HEK293T (cell line): ENCODE results near the gene ADM5.

Source experiments
- CTCF ChIA-PET: fragments of 350-600 bp; formaldehyde crosslinking; extraction: SDS; loops from one replicate; lab custom pipeline; 2021; ENCODE audit warnings: antibody characterized with exemption, inconsistent platforms; lab: Yijun Ruan, JAX
- POLR2A ChIA-PET: fragments of 350-600 bp; formaldehyde crosslinking; extraction: SDS; loops from one replicate; lab custom pipeline; 2020; ENCODE audit warnings: antibody characterized with exemption, inconsistent platforms; lab: Yijun Ruan, JAX
- DNase-seq: peaks from one replicate; pipeline ENCODE4 v3.0.0; 2012; ENCODE audit warnings: mixed read lengths; ENCODE audit errors: extremely low spot score
- ARNT ChIP-seq: fragments of 450-650 bp; IDR thresholded peaks from 2 replicates; pipeline ENCODE4 v1.6.1; 2017; ENCODE audit warnings: mild to moderate bottlenecking
- BHLHE40 ChIP-seq: fragments of 450-650 bp; IDR thresholded peaks from 2 replicates; pipeline ENCODE4 v1.6.1; 2016; ENCODE audit warnings: mild to moderate bottlenecking, moderate library complexity, borderline replicate concordance
- CTBP1 ChIP-seq: fragments of 450-650 bp; IDR thresholded peaks from 2 replicates; pipeline ENCODE4 v1.6.1; 2016; ENCODE audit warnings: borderline replicate concordance
- ELF4 ChIP-seq: fragments of 450-650 bp; IDR thresholded peaks from 2 replicates; pipeline ENCODE4 v1.6.1; 2017; ENCODE audit warnings: antibody characterized with exemption
- FOXA1 ChIP-seq: fragments of 450-650 bp; IDR thresholded peaks from 2 replicates; pipeline ENCODE4 v1.6.1; 2016; ENCODE audit warnings: mild to moderate bottlenecking
- FOXK2 ChIP-seq: fragments of 450-650 bp; IDR thresholded peaks from 2 replicates; pipeline ENCODE4 v1.6.1; 2016; ENCODE audit warnings: mild to moderate bottlenecking
- FOXM1 ChIP-seq: fragments of 450-650 bp; IDR thresholded peaks from 2 replicates; pipeline ENCODE4 v1.6.1; 2017; ENCODE audit warnings: mild to moderate bottlenecking, borderline replicate concordance
- HDGF ChIP-seq: fragments of 450-650 bp; IDR thresholded peaks from 2 replicates; pipeline ENCODE4 v1.6.1; 2017; ENCODE audit warnings: antibody characterized with exemption, borderline replicate concordance
- L3MBTL2 ChIP-seq: fragments of 450-650 bp; conservative IDR thresholded peaks from 2 replicates; pipeline ENCODE4 v1.6.1; 2016; ENCODE audit warnings: mild to moderate bottlenecking
- LEF1 ChIP-seq: fragments of 450-650 bp; IDR thresholded peaks from 2 replicates; pipeline ENCODE4 v1.6.1; 2017; ENCODE audit warnings: mild to moderate bottlenecking, borderline replicate concordance
- NFRKB ChIP-seq: fragments of 450-650 bp; IDR thresholded peaks from 2 replicates; pipeline ENCODE4 v1.6.1; 2016; ENCODE audit warnings: mild to moderate bottlenecking, moderate library complexity
- PKNOX1 ChIP-seq: fragments of 450-650 bp; IDR thresholded peaks from 2 replicates; pipeline ENCODE4 v1.6.1; 2016
- SP1 ChIP-seq: fragments of 450-650 bp; IDR thresholded peaks from 2 replicates; pipeline ENCODE4 v1.6.1; 2017
- SUZ12 ChIP-seq: fragments of 450-650 bp; IDR thresholded peaks from 2 replicates; pipeline ENCODE4 v1.6.1; 2016; ENCODE audit warnings: mild to moderate bottlenecking
- TARDBP ChIP-seq: fragments of 450-650 bp; IDR thresholded peaks from 2 replicates; pipeline ENCODE4 v1.6.1; 2016
- ZNF384 ChIP-seq: fragments of 450-650 bp; IDR thresholded peaks from 2 replicates; pipeline ENCODE4 v1.6.1; 2016

Gene ADM5

GRCh38 chr19:49653466-49653806 lies 36.0 kb upstream of the ADM5 start:
- no peak for TF ChIP-seq L3MBTL2
- DNase-seq: no peak
- CTCF ChIA-PET: no interaction called here
- POLR2A ChIA-PET: interaction anchor here (1.2 to 5.2 kb wide), 2 partner anchors 10 to 13 kb away, joined by 3 to 27 read pairs; partner anchors contain the start of genes RRAS and SCAF1

GRCh38 chr19:49654581-49654980 lies 34.8 kb upstream of the ADM5 start:
- no peak for TF ChIP-seq FOXA1
- no peak for TF ChIP-seq ARNT
- TF ChIP-seq SUZ12: no peak
- TF ChIP-seq CTBP1: no peak
- TF ChIP-seq PKNOX1: no peak
- ChIA-PET CTCF (no interaction called here), POLR2A (interaction anchor here (1.7 to 5.2 kb wide), 2 partner anchors 10 to 14 kb away, joined by 6 to 27 read pairs; partner anchors contain the start of genes RRAS and SCAF1)
- no peak for DNase-seq

GRCh38 chr19:49655570-49656455 lies 33.6 kb upstream of the ADM5 start:
- no peak for DNase-seq
- TF ChIP-seq ELF4 (no peak), NFRKB (no peak), PKNOX1 (no peak), ARNT (no peak), FOXM1 (no peak), LEF1 (no peak), BHLHE40 (no peak), CTBP1 (no peak), SUZ12 (no peak)
- POLR2A ChIA-PET: interaction anchor here (0.5 to 5.2 kb wide), 6 partner anchors 8 to 65 kb away, joined by 3 to 27 read pairs (median 3); partner anchors contain the start of genes RRAS and SCAF1
- CTCF ChIA-PET: no interaction called here

GRCh38 chr19:49656456-49657109 lies 32.8 kb upstream of the ADM5 start:
- no peak for DNase-seq
- TF ChIP-seq NFRKB (no peak), L3MBTL2 (no peak), FOXA1 (no peak)
- CTCF ChIA-PET: no interaction called here
- POLR2A ChIA-PET: interaction anchor here (1.7 to 5.2 kb wide), 2 partner anchors 8 to 16 kb away, joined by 6 to 27 read pairs; partner anchors contain the start of genes RRAS and SCAF1

GRCh38 chr19:49657493-49658138 lies 31.8 kb upstream of the ADM5 start:
- DNase-seq: no peak
- ChIA-PET CTCF (no interaction called here), POLR2A (interaction anchor here (1.6 to 5.2 kb wide), 2 partner anchors 8 to 17 kb away, joined by 4 to 27 read pairs; partner anchors contain the start of genes RRAS and SCAF1)
- no peak for TF ChIP-seq ELF4
- TF ChIP-seq FOXA1: no peak
- TF ChIP-seq SP1: no peak
- TF ChIP-seq ARNT: no peak
- no peak for TF ChIP-seq ZNF384
- no peak for TF ChIP-seq PKNOX1
- TF ChIP-seq NFRKB: no peak
- no peak for TF ChIP-seq FOXK2
- no peak for TF ChIP-seq L3MBTL2
- no peak for TF ChIP-seq TARDBP
- TF ChIP-seq LEF1: no peak
- TF ChIP-seq CTBP1: no peak
- TF ChIP-seq BHLHE40: no peak
- TF ChIP-seq HDGF: no peak
- no peak for TF ChIP-seq SUZ12
- TF ChIP-seq FOXM1: no peak

GRCh38 chr19:49658139-49658517 lies 31.3 kb upstream of the ADM5 start:
- DNase-seq: no peak
- no peak for TF ChIP-seq PKNOX1
- TF ChIP-seq ELF4: no peak
- TF ChIP-seq LEF1: no peak
- no peak for TF ChIP-seq SUZ12
- TF ChIP-seq FOXA1: no peak
- TF ChIP-seq ARNT: no peak
- TF ChIP-seq NFRKB: no peak
- no peak for TF ChIP-seq CTBP1
- no peak for TF ChIP-seq FOXM1
- no peak for TF ChIP-seq L3MBTL2
- TF ChIP-seq HDGF: no peak
- ChIA-PET POLR2A (interaction anchor here (1.6 to 5.2 kb wide), 2 partner anchors 9 to 17 kb away, joined by 4 to 27 read pairs; partner anchors contain the start of genes RRAS and SCAF1), CTCF (no interaction called here)
